H1 (cell line): ENCODE data around the gene SIGLEC6. TPM values are rescaled to one million over a fixed set of nuclear protein-coding genes. Genes with fewer than 3 reads are reported as not detected.

Experiments used
- CTCF ChIA-PET: fragments of 300-600 bp; sonication (Branson Sonifier 250); formaldehyde crosslinking; loops from one replicate; lab custom pipeline; 2021; ENCODE audit not compliant: partially characterized antibody; lab: Charles Lee
- POLR2A ChIA-PET: fragments of 300-600 bp; sonication (Branson Sonifier 250); formaldehyde crosslinking; loops from one replicate; lab custom pipeline; 2021; ENCODE audit warnings: inconsistent platforms; ENCODE audit not compliant: partially characterized antibody; lab: Charles Lee
- DNase-seq, 2 experiments: peaks; one replicate each; pipeline versions ENCODE4 v3.0.0 to v3.0.0-alpha.2; 2010 to 2022; ENCODE audit warnings: low spot score in 2 of 2, low read depth in 1 of 2, mixed read lengths in 1 of 2
- FAIRE-seq: peaks from 2 replicates; lab custom pipeline; 2011; peaks lifted over from hg19 to GRCh38; lab: Jason Lieb, UNC
- H2AFZ ChIP-seq: 2 replicates; pipeline ENCODE4 v1.8.1; 2012; ENCODE audit warnings: low read length, inconsistent platforms
- H2AK5ac ChIP-seq: 2 replicates; pipeline ENCODE4 v1.6.1; 2013; ENCODE audit warnings: low read depth, low read length
- H2BK120ac ChIP-seq: replicated peaks from 2 replicates; pipeline ENCODE3; 2013; ENCODE audit warnings: low read depth, low read length, inconsistent platforms
- H2BK12ac ChIP-seq: 2 replicates; pipeline ENCODE4 v1.6.1; 2013; ENCODE audit warnings: low read depth, low read length
- H2BK15ac ChIP-seq: 2 replicates; pipeline ENCODE4 v1.6.1; 2013; ENCODE audit warnings: low read length
- H2BK20ac ChIP-seq: 2 replicates; pipeline ENCODE4 v1.6.1; 2013; ENCODE audit warnings: low read length
- H2BK5ac ChIP-seq: 2 replicates; pipeline ENCODE4 v1.6.1; 2013; ENCODE audit warnings: low read depth, low read length
- H3K14ac ChIP-seq: 2 replicates; pipeline ENCODE4 v1.6.1; 2013; ENCODE audit warnings: inconsistent platforms; ENCODE audit not compliant: insufficient read length
- H3K18ac ChIP-seq: 2 replicates; pipeline ENCODE4 v1.6.1; 2013; ENCODE audit warnings: low read length; ENCODE audit errors: extremely low read depth
- H3K23ac ChIP-seq: 2 replicates; pipeline ENCODE4 v1.6.1; 2013; ENCODE audit warnings: inconsistent platforms; ENCODE audit not compliant: insufficient read length
- H3K23me2 ChIP-seq: 2 replicates; pipeline ENCODE4 v1.6.1; 2013; ENCODE audit warnings: low read depth, low read length
- H3K27ac ChIP-seq: 2 replicates; pipeline ENCODE4 v1.6.1; 2011; ENCODE audit warnings: low read depth, low read length, inconsistent platforms
- H3K27me3 ChIP-seq, 4 experiments: replicated peaks in 1 of 4; 1 replicate in 1 of 4; 2 replicates in 3 of 4; pipeline versions ENCODE4 v1.6.1 to v1.8.1; 2011 to 2013; ENCODE audit warnings: low read length in 3 of 4, mild to moderate bottlenecking in 3 of 4, inconsistent platforms in 2 of 4, mixed read lengths in 2 of 4, moderate library complexity in 1 of 4; ENCODE audit not compliant: control insufficient read depth in 3 of 4, insufficient read depth in 3 of 4; ENCODE audit errors: extremely low read depth in 1 of 4
- H3K36me3 ChIP-seq, 4 experiments: 2 replicates each; pipeline versions ENCODE4 v1.6.1 to v1.8.1; 2011 to 2013; ENCODE audit warnings: mild to moderate bottlenecking in 4 of 4, low read length in 3 of 4, moderate library complexity in 2 of 4, control low read depth in 1 of 4, inconsistent platforms in 1 of 4; ENCODE audit not compliant: insufficient read depth in 4 of 4, control insufficient read depth in 2 of 4
- H3K4ac ChIP-seq: replicated peaks from 2 replicates; pipeline ENCODE3; 2013; ENCODE audit warnings: low read length, low read depth, mixed read lengths, inconsistent platforms; ENCODE audit not compliant: insufficient read length
- H3K4me1 ChIP-seq, 4 experiments: replicated peaks in 1 of 4; 1 replicate in 1 of 4; 2 replicates in 3 of 4; pipeline versions ENCODE4 v1.6.1 to v1.8.1; 2011 to 2013; ENCODE audit warnings: low read length in 3 of 4, inconsistent platforms in 2 of 4, mixed read lengths in 1 of 4; ENCODE audit not compliant: insufficient read depth in 4 of 4, control insufficient read depth in 3 of 4
- H3K4me2 ChIP-seq, 2 experiments: 2 replicates each; pipeline versions ENCODE4 v1.6.1 to v1.8.1; 2011 to 2013; ENCODE audit warnings: low read depth in 2 of 2, low read length in 2 of 2, control low read depth in 1 of 2, inconsistent platforms in 1 of 2, mild to moderate bottlenecking in 1 of 2; ENCODE audit not compliant: insufficient read depth in 1 of 2
- H3K4me3 ChIP-seq, 4 experiments: fragments of 200-600, 300-600 bp in 1 of 4; sonication (generic), shearing (Covaris generic), sonication (Bioruptor Twin) in 1 of 4; 2 replicates each; pipeline versions ENCODE4 v1.5.1 to v1.8.1; 2011 to 2016; ENCODE audit warnings: low read length in 4 of 4, low read depth in 3 of 4, control low read depth in 2 of 4, inconsistent platforms in 2 of 4, mild to moderate bottlenecking in 2 of 4, mixed read lengths in 1 of 4, moderate library complexity in 1 of 4; ENCODE audit not compliant: insufficient read depth in 2 of 4; ENCODE audit errors: extremely low read depth in 1 of 4
- H3K56ac ChIP-seq: replicated peaks from 2 replicates; pipeline ENCODE3; 2013; ENCODE audit warnings: low read depth, mild to moderate bottlenecking, mixed read lengths, low read length, inconsistent platforms; ENCODE audit not compliant: insufficient read length
- H3K79me1 ChIP-seq: 2 replicates; pipeline ENCODE4 v1.6.1; 2013; ENCODE audit warnings: low read depth, low read length, control low read depth
- H3K79me2 ChIP-seq, 2 experiments: 2 replicates each; pipeline versions ENCODE4 v1.6.1 to v1.8.1; 2012 to 2013; ENCODE audit warnings: low read length in 2 of 2, mild to moderate bottlenecking in 2 of 2, inconsistent platforms in 1 of 2; ENCODE audit not compliant: insufficient read depth in 2 of 2, control insufficient read depth in 1 of 2
- H3K9ac ChIP-seq, 4 experiments: replicated peaks in 1 of 4; 1 replicate in 1 of 4; 2 replicates in 3 of 4; pipeline versions ENCODE4 v1.6.1 to v1.8.1; 2011 to 2013; ENCODE audit warnings: low read depth in 3 of 4, low read length in 3 of 4, control low read depth in 2 of 4, mild to moderate bottlenecking in 2 of 4, moderate library complexity in 2 of 4, inconsistent platforms in 1 of 4; ENCODE audit errors: extremely low read depth in 1 of 4
- H3K9me3 ChIP-seq, 2 experiments: 2 replicates each; pipeline versions ENCODE4 v1.6.1 to v1.8.1; 2012 to 2013; ENCODE audit warnings: mild to moderate bottlenecking in 2 of 2, moderate library complexity in 2 of 2, control low read depth in 1 of 2, inconsistent platforms in 1 of 2, low read depth in 1 of 2, low read length in 1 of 2, mixed read lengths in 1 of 2; ENCODE audit not compliant: insufficient read depth in 2 of 2
- H4K20me1 ChIP-seq, 2 experiments: replicated peaks in 1 of 2; 2 replicates each; pipeline versions ENCODE3 to v1.8.1; 2011 to 2013; ENCODE audit warnings: inconsistent platforms in 2 of 2, low read length in 2 of 2, mild to moderate bottlenecking in 1 of 2; ENCODE audit not compliant: insufficient read depth in 2 of 2, control insufficient read depth in 1 of 2
- H4K5ac ChIP-seq: 2 replicates; pipeline ENCODE4 v1.6.1; 2013; ENCODE audit warnings: low read length, low read depth, mixed read lengths, inconsistent platforms; ENCODE audit not compliant: insufficient read length
- H4K8ac ChIP-seq: 2 replicates; pipeline ENCODE4 v1.8.0; 2013; ENCODE audit warnings: mild to moderate bottlenecking, moderate library complexity, low read length, inconsistent platforms; ENCODE audit not compliant: insufficient read depth; ENCODE audit errors: extremely low read depth
- H4K91ac ChIP-seq: replicated peaks from 2 replicates; pipeline ENCODE3; 2013; ENCODE audit warnings: low read length, mixed read lengths, inconsistent platforms; ENCODE audit not compliant: insufficient read length
- POU5F1 ChIP-seq: IDR thresholded peaks from 2 replicates; pipeline ENCODE4 v1.6.1; 2011; ENCODE audit warnings: low read depth, mild to moderate bottlenecking, low read length, moderate library complexity
- RXRA ChIP-seq: IDR thresholded peaks from 2 replicates; pipeline ENCODE4 v1.6.1; 2011; ENCODE audit warnings: low read depth, mild to moderate bottlenecking, low read length, moderate library complexity; ENCODE audit not compliant: insufficient read depth
- TEAD4 ChIP-seq: IDR thresholded peaks from 2 replicates; pipeline ENCODE4 v1.6.1; 2012; ENCODE audit warnings: low read depth, low read length, inconsistent platforms, mixed read lengths
- WGBS, 2 experiments: shearing (Covaris generic) in 1 of 2; methylation state at CpG; one replicate each; pipeline versions ENCODE4 v1.1.6 to v1.1.7; 2013 to 2015; ENCODE audit warnings: low lambda C conversion rate in 2 of 2, mixed read lengths in 2 of 2, inconsistent platforms in 1 of 2, low coverage in 1 of 2, missing lambda C conversion rate in 1 of 2; ENCODE audit not compliant: insufficient replicate concordance in 2 of 2, insufficient coverage in 1 of 2, insufficient read length in 1 of 2; ENCODE audit errors: extremely low coverage in 1 of 2, missing lambda C conversion rate in 1 of 2; 5-methylcytosine and 5-hydroxymethylcytosine counted together
- polyA plus RNA-seq, 7 experiments: library from polyadenylated mRNA; depleted of rRNA in 3 of 7; stranded (reverse) in 5 of 7; unstranded in 2 of 7; fragments of >200 nt in 5 of 7; fragments of 200-250 nt in 2 of 7; gene quantifications; 1 replicate in 5 of 7; 2 replicates in 1 of 7; 4 replicates in 1 of 7; pipeline versions ENCODE4 v1.2.1 to v1.2.3, GENCODE V29; 2011 to 2013; ENCODE audit warnings: missing spikeins in 2 of 7, mixed read lengths in 2 of 7
- total RNA-seq: library from RNA; stranded (reverse); fragmentation: NEBNext Ultra II Directional; extraction: Animal tissue kit (Norgen Biotek cat#: 25700); gene quantifications from 2 replicates; pipeline ENCODE4 v1.2.1, GENCODE V29; 2021

Gene SIGLEC6
- total and polyA plus RNA-seq, 2 of the 8 experiments (the other 6 are each of a cell fraction or from before 2014, with no cell fraction given) = 0.05 TPM; not detected in 1

DNA sequence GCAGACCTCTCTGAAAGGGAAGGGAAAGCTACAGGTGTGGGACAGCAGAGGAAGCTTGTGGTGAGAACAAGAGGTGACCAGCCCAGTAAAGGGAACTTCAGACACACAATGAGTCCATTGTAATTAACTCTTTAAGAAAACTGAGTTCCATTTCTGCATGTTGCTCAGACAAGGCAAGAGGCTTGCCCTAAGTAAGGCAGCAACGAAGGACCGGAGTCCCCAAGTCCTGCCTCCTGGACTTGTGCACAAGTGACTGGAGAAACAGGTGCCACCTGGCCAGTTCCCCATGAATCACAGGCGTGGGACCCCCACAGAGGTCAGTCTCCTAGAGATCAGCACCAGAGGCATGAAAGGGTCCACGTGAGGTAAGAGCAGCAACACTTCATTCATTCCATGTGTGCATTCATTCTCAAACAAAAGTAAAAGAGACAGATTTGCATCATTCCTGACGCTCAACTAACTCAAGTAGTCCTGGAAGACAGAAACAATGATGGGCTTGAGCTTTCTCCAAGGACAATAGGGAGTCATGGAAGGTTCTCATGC is 14.7 kb upstream of the SIGLEC6 start:
- H2AFZ ChIP-seq = no peak overlapping the region
- CTCF ChIA-PET = interaction anchor here (0.6 to 1.4 kb wide), 2 partner anchors 10 to 107 kb away, joined by 3 read pairs; no protein-coding TSS in a partner anchor

More for the DNA sequence above, 14.7 kb upstream of the SIGLEC6 start:
- DNase-seq (no peak), FAIRE-seq (no peak)
- POLR2A ChIA-PET = no interaction called here
- no peak overlapping the region for H3K4me3 ChIP-seq
- no peak overlapping the region for H2AK5ac ChIP-seq
- H3K23me2 ChIP-seq = no peaks in the 10 kb centered on the region
- peaks cover 52 to 76% of the 10 kb centered on the region in 2 experiments for H3K9me3 ChIP-seq
- no peak overlapping the region for H4K8ac ChIP-seq
- no peak overlapping the region for H2BK120ac ChIP-seq
- no peak overlapping the region for H3K9ac ChIP-seq
- H4K20me1 ChIP-seq = no peaks in the 10 kb centered on the region
- H4K5ac ChIP-seq = no peak overlapping the region
- no peak overlapping the region for H3K18ac ChIP-seq
- no peaks in the 10 kb centered on the region for H3K79me2 ChIP-seq
- H2BK20ac ChIP-seq = no peak overlapping the region
- no peak overlapping the region for H3K4ac ChIP-seq
- H2BK5ac ChIP-seq = no peak overlapping the region
- no peaks in the 10 kb centered on the region for H3K79me1 ChIP-seq
- 69% methylated on average over 5 of the region's 5 CpGs; no CpG with 5 or more reads in 1 of the 2 experiments for WGBS, 2 experiments
- no peak overlapping the region for H3K23ac ChIP-seq
- H3K36me3 ChIP-seq = no peaks in the 10 kb centered on the region
- H3K4me1 ChIP-seq = no peaks in the 10 kb centered on the region
- no peak overlapping the region for H4K91ac ChIP-seq
- TF ChIP-seq RXRA (no peak), TEAD4 (no peak), POU5F1 (no peak)
- H2BK15ac ChIP-seq = no peak overlapping the region
- no peak overlapping the region for H2BK12ac ChIP-seq
- no peak overlapping the region for H3K4me2 ChIP-seq
- no peaks in the 10 kb centered on the region for H3K27me3 ChIP-seq
- no peak overlapping the region for H3K14ac ChIP-seq
- H3K27ac ChIP-seq = no peak overlapping the region
- H3K56ac ChIP-seq = no peak overlapping the region
